OCI-LY7 (cell line): Measurements from ENCODE around the gene ENOX1.

Source experiments
- EZH2phosphoT487 ChIP-seq: fragments of 200-600 bp; sonication (generic); IDR thresholded peaks from 2 replicates; pipeline ENCODE4 v1.6.1; 2018; ENCODE audit warnings: low read depth, borderline replicate concordance, mild to moderate bottlenecking, mixed run types, antibody characterized with exemption, low read length, moderate library complexity, mixed read lengths
- TF ChIP-seq, protein P1 (sequence below): fragments of 200-600 bp; sonication (generic); conservative IDR thresholded peaks from 2 replicates; pipeline ENCODE4 v1.5.1; 2014; ENCODE audit warnings: mild to moderate bottlenecking, antibody characterized with exemption, low read length, moderate library complexity, mixed read lengths

DNA sequence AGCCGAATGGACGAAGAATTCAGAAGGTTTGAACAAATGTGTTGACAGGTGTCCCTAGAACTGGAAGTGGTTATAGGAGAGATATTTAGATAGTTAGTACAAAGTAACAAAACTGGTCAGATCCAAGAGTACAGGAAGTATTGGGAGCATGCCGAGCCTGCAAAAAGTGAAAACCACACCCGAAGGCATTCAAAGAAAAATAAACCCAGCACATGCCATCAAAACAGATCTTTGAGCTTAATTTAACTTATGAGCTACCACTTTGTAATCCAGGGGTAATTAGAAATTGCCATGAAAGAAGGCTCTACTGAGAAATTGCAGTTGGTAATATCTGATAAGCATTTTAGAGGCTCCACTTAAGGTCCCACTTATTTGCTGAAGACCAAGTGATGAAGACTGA lies 549.2 kb downstream of the ENOX1 start:
- TF ChIP-seq EZH2phosphoT487, result no peak
- TF ChIP-seq, protein P1, sequence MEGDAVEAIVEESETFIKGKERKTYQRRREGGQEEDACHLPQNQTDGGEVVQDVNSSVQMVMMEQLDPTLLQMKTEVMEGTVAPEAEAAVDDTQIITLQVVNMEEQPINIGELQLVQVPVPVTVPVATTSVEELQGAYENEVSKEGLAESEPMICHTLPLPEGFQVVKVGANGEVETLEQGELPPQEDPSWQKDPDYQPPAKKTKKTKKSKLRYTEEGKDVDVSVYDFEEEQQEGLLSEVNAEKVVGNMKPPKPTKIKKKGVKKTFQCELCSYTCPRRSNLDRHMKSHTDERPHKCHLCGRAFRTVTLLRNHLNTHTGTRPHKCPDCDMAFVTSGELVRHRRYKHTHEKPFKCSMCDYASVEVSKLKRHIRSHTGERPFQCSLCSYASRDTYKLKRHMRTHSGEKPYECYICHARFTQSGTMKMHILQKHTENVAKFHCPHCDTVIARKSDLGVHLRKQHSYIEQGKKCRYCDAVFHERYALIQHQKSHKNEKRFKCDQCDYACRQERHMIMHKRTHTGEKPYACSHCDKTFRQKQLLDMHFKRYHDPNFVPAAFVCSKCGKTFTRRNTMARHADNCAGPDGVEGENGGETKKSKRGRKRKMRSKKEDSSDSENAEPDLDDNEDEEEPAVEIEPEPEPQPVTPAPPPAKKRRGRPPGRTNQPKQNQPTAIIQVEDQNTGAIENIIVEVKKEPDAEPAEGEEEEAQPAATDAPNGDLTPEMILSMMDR, result no peak
